NOMO-1 (cell line): ENCODE measurements around the gene CLDN4.
"Not testable (repeated sequence)": the region's sequence is repeated elsewhere in the genome, so short reads cannot be mapped to it uniquely, and the experiment has no call there.

ENCODE experiments used
- DNase-seq, 2 experiments: peaks; one replicate each; lab custom pipeline; 2025; ENCODE audit not compliant: unreplicated experiment in 2 of 2; lab: John Stamatoyannopoulos, UW

The CLDN4 gene

DNA sequence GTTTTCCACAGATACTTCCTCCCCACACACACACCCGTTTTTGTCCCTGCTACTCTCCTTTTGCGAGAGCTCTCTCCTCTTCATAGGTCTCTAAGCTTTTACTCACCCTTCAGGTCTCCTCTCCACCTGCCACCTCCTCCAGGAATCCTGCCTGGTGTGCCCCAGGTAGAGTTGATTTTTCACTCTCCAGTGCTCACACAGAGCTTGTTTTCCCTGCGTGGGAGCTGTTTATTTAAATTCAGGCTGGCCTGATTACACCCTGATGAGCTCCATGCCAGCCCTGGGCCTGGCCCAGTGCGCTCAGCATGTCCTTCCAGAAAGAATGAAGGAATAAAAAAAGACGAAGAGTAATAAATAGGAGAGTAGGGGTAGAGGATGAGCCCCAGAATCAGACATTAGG, 7.5 kb upstream of the CLDN4 start:
- no peak for DNase-seq

DNA sequence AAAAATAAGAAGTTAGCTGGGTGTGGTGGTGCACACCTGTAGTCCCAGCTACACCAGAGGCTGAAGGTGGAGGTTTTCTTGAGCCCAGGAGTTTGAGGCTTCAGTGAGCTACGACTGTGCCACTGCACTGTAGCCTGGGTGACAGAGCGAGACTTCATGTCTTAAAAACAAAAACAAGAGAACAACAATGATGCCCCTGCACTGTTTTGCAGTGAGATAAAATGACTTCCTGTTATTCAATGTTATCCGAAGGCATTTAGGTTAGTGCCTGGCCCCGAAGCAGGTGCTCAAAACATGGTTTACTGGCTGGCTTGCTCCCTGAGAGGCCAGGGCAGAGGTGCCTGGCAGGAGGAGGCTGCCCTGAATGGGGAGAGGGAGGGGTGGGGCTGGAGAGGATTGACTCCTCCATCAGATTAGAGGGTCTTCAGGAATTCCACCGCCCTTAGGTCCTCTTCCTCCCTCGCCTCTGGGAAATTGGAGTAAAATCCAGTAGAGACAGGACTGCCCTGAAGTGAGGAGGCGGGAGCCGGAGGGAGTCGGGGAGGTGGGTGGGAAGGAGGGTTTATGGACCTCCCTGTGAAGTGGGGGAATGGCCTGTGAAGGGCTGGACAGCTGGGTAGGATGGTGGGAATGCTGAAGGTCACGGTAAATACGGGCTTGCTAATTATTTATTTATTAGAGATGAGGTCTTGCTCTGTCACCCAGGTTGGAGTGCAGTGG, 6.8 kb upstream of the CLDN4 start:
- no peak for DNase-seq

DNA sequence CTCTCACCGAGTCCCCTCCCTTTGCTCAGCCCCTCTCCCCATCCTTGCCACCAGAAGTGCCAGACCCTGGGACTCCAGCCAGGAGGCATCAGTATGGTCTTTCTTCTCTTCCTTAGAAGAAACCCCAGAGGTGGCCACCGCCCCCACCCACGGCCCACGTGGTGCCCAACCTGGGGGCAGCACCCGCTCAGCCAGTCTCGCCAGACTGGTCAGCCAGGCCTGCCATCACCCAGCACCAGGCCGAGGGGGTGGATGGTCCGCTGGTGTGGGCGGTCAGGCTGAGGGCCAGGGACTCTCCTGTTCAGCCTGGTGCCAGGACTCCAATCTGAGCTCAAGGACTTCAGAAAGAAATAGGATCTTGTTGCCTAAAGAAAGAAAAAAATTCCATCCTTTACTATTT, 5.8 kb upstream of the CLDN4 start:
- no peak for DNase-seq

DNA sequence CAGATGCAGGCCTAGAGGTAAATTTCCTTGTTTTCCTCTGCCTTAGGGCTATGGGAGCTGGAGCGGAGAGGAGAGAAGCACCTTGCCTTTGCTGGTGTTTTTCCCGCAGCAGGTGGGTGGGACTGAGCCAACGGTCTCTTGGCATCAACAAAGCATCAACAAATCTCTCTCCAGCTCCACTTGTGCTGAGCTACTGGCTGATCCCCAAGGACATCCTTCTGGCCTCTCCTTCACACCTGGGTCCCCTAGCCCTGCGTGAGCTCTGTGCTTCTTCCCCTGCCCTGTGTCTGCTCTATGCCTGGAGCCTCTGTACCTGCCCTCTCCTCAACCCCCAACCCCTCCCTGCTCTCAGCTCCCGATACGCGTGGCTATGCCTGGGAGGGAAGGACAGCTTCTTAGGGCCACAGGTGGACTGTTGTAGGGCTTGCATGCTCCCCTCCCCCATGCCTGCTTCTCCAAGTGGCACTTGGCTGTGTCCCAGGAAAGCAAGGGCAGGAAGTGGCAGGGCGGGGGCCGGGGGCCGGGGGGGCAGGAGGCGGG, 3.2 kb upstream of the CLDN4 start:
- no peak for DNase-seq

DNA sequence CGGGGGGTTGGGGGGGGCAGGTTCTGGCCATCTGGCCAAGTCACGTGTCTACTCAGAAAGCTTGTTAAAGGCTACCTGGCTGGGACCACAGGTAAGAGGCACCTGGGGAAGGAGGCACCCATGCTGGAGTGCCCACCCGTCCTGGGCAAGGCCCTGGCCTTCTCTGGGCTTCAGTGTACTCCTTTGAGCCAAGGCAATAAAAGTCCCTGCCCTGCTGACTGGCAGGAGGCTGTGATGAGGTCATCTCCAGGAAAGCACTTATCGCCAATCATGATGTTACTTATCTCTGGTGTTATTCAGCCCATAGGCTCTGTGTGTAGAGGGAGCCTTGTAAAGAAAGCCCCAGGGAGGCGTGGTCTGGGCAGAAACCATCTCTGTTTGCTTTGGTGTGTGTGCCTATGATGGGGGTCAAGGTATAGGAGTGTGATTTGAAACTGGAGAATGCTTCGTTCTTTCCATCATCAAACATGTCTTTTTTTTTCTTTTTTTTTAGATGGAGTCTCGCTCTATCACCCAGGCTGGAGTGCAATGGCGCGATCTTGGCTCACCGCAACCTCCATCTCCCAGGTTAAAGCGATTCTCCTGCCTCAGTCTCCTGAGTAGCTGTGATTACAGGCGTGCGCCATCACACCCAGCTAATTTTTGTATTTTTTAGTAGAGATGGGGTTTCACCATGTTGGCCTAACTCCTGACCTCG, 2.5 kb upstream of the CLDN4 start:
- DNase-seq = peak in 1 of 2 experiments; percentile 57

DNA sequence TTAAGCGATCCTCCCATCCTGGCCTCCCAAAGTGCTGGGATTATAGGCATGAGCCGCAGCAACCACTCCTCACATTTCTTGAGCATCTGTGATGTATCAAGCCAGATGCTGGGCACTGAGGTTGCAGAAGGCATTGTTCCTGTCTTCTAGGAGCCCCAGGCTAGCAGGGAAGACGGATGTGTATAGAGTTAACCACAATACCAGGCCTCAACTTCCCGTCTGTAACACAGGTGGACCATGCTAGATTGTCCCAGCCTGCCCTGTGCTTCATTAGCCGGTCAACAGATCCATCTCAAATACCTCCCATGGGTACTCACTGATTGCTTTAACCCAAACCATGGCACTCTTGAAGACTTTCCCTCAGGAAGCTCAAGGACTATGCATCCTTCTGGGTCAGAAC, 1.8 kb upstream of the CLDN4 start:
- DNase-seq = no peak

DNA sequence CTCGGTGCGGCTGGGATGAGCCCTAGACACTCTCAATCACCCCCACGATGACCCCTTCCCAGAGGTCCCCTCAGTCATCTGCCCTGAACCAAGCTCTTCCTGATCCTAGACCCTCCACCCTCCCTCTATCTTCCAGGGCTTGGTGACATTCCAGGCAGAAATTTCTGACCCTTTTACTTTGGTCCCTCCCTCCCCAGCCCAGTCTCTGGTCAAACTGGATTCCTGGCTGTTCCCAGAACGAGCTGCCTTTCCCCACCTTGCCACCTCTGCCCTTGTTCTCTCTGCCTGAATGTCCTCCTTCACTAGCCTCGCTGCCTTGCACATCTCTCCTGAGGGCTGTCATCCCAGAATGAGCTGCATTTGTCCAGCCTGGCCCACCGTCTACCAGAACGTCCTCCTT, 1.3 kb upstream of the CLDN4 start:
- no peak for DNase-seq

DNA sequence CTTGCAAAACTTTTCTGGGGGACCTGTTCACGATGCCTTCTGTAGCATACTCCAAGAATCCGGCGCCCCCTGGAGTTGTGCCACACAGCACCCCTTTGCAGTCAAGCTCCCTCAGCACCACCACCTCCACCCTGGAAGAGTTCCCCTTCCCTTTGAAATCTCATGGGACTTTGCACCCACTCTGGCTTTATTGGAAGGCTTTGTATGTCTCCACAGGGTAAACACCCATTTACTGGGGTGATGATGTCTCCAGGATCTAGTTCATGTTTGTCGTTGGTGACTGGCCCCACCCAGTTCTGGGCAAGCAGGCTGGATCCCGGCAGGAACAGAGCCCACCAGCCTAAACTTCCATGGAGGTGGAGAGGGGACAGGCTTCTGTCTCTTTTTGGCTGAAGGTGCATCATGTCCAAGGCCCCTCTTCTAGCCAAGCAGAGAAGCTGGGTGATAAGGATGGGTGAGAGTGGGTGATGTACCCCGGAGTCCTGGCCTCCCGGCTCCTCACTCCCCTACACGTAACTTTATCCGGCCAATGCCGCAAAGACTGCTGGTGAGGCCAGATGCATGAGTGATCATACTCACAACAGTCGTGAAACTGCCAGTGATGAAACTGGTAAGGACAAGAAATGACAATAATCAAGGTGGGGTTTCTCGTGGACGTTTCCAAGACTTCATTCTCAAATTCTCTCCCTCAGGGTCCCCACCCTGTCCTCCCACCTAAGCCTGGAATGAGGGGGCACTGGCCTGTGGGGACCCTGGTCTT, 695 bp upstream of the CLDN4 start:
- no peak for DNase-seq

DNA sequence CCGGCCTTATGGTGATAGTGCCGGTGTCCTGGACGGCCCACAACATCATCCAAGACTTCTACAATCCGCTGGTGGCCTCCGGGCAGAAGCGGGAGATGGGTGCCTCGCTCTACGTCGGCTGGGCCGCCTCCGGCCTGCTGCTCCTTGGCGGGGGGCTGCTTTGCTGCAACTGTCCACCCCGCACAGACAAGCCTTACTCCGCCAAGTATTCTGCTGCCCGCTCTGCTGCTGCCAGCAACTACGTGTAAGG, 713 bp downstream of the CLDN4 start:
- DNase-seq = no peak

DNA sequence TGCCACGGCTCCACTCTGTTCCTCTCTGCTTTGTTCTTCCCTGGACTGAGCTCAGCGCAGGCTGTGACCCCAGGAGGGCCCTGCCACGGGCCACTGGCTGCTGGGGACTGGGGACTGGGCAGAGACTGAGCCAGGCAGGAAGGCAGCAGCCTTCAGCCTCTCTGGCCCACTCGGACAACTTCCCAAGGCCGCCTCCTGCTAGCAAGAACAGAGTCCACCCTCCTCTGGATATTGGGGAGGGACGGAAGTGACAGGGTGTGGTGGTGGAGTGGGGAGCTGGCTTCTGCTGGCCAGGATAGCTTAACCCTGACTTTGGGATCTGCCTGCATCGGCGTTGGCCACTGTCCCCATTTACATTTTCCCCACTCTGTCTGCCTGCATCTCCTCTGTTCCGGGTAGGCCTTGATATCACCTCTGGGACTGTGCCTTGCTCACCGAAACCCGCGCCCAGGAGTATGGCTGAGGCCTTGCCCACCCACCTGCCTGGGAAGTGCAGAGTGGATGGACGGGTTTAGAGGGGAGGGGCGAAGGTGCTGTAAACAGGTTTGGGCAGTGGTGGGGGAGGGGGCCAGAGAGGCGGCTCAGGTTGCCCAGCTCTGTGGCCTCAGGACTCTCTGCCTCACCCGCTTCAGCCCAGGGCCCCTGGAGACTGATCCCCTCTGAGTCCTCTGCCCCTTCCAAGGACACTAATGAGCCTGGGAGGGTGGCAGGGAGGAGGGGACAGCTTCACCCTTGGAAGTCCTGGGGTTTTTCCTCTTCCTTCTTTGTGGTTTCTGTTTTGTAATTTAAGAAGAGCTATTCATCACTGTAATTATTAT, 1.2 kb downstream of the CLDN4 start:
- no peak for DNase-seq

DNA sequence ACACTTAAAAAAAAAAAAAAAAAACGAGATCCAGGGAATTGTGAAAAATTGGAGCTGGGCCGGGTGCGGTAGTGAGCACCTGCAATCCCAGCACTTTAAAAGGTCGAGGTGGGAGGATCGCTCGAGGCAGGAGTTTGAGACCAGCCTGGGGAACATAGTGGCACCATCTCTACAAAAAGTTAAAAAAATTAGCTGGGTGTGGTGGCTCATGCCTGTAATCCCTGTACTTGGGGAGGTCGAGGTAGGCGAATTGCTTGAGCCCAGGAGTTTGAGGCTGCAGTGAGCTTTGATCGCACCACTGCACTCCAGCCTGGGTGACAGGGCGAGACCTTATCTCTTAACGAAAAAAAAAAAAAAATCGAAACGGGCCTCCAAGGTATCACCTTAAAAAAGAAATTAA, 2.0 kb downstream of the CLDN4 start:
- DNase-seq = no peak

DNA sequence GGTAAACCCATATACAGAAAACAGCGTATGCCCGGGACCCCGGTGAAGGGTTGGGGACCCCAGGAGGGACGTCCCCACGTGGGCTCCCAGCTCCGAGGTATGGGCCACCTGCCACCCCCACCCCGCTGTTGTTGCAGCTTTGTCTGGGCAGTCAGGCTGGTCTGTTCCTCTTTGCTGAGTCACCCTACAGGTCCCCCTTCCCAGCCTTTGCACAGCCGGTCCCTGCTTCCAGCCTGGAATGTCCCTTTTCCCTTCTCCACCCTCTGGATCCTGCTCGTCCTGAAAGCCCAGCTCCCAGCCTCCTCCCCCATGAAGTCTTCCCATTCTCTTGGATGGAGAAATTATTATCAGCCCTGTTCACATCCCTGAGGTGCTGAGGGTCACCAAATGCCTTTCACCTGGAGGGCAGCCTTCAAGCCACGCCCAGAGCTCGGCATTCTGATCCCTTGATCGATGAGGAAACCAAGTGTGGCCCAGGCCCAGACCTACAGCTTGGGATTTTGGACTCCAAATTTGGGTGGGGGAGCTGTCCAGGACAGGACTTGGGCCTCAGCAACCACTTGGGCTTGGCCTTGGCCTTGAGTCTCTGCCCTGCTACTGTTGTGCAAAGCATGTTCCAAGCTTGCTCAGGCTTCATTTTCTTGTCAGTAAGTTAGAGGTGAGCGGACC, 2.6 kb downstream of the CLDN4 start:
- no peak for DNase-seq

DNA sequence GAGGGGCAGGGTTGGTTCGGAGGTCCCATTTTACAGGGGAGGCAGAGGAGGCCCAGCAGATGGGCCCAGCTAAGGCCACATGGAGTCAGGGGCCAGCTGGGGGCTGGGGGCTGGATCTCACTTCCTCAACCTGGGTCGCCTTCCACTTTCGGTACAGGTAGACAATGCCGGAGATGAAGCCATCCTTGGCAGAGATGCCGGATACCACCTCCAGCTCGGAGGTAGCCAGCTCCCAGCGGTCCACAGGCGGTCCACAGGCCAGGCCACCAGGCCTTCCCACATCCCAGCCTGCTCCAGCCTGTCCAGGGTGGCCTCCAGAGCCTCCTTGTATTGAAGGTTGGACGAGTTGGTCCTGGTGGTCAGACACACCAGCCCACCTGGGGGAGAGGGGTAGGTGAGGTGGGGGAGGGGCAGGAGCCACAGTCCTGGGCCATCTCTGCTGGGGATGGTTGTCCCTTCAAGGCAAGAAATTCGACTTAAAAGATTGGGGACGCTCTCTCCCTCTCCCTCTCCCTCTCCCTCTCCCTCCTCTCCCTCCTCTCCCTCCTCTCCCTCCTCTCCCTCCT, 3.9 kb downstream of the CLDN4 start:
- DNase-seq = no peak

DNA sequence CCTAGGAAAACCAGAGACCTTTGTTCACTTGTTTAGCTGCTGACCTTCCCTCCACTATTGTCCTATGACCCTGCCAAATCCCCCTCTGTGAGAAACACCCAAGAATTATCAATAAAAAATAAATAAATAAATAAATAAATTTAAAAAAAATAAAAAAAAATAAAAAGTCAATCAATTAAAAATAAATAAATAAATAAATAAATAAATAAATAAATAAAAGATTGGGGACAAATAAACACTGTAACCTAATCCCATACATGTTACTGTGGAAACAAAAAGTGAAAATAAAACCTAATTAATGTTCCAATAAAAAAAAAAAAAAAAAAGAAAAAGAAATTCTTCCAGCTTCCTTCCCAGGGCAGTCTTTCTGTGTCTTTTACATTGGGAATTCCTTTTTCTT, 6.4 kb downstream of the CLDN4 start:
- not testable (repeated sequence) for DNase-seq

DNA sequence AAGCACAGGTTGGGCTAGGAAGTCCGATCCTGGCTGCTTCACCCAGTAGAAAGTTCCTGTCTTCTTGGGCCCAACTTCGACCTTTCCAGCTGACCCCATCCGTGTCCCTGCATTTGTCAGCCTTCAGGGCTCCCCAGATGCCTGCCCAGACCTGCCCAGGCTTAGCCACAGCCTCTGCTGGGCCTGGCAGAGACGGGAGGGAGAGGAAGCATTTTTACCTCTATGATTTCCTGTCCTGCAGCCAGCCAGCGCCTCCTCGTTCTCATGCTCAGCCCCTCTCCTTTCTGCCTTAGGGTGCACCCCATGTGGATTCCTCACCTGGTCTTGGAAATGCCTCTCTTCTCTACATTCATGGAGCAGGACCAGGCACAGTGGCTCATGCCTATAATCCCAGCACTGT, 7.8 kb downstream of the CLDN4 start:
- no peak for DNase-seq

DNA sequence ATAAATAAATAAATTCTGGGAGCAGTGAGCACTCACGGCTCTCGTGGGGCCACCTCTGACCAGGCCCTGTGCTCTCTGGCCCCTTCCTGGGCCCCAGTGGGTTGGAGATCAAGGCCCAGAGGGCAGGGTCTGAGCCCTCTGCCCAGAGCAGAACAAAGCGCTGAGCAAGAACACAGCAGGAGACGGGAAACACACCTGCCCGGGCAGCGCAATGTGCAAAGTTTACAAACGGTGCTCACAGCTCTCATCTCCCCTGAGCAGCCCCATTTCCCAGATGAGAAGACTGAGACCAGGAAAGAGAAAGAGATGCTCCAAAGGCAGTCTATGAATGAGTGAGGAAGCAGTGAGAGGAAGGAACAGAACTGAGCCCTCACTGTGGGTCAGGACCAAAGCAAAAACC, 8.5 kb downstream of the CLDN4 start:
- no peak for DNase-seq

DNA sequence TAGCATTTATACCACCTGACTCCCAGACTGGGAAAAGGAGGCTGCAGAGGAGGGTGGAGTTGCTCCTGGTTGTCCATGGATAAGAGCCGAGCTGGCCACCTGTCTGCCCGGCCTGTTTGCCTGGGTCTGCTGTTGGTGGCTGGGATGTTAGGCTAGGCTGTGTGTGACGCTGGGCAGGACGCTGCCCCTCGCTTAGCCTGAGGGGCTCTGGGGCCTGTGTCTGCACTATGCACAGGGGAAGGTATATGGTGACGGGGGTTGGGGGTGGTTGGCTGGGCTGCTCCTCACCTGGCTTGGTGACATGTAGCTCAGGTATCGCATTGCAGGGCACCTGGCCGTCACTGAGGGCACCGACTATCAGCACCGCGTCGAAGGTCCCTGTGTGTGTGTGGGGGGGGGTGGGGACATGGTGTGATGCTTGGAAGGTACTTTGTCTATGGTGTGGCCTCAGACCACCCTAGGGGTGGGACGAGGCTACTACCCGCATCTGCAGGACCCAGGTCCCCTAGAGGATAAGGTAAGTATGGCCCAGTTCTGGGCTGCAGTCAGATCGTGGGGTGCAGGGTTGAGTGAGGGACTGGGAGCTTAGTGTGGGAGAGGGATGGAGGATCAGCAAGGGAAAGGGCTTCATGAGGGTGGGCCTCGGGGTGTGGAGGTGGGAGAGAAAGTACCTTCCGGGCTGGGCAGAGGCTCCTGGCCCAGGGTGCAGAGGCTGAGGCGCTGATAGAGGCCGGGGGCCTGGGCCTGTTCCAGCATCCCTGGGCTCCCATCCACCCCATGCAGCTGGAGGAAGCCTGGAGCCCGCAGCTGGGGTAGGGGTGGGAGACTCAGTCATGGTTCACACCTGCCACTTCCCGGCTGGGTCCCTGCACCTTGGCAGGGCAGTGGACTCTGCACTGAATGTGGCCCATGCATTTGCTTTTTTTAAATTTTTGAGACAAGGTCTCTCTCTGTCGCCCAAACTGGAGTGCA, 9.2 kb downstream of the CLDN4 start:
- DNase-seq = no peak

DNA sequence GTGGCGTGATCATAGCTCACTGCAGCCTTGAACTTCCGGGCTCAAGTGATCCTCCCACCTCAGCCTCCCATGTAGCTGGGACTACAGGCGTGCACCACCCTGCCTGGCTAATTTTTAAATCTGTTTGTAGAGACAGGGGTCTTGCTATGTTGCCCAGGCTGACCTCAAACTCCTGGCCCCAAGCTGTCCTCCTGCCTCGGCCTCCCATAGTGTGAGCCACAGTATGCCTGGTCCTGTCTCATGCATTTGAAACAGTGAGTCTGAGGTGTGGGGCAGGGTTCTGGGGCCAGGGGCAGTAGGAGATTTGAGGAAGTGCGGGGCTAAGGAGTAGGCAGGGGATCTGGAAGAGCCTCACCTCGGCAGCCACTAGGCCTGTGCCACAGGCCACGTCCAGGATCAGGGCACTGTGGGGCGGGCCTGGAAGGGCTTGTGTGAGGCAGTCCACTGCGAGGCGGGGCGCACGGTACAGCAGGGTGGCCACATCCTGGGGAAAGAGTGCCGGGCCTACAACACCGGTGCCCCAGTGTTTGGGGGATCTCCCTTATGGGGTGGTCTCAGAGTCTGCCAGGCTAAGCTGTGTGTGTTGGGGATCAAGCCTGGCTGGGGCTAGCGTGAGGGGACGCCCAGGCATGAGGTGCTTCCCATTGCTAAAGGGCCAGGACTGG, 10.1 kb downstream of the CLDN4 start:
- DNase-seq = no peak

DNA sequence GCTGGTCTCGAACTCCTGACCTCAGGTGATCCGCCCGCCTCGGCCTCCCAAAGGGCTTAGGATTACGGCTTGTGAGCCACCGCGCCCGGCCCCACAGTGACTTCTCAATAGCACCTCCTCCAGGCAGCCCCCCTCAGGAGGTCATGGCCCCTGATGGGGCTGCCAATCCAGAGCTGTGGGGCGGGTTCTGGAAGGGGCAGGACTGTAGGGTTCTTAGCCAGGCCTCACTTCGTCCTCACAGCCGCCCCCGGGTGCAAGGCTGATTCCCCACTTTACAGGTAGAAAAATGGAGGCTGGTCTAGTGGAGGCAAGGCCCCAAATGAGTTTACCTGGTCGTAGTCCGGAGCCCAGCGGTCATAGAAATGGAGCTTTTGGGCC, 10.9 kb downstream of the CLDN4 start:
- DNase-seq = no peak
